Body of pancreas (tissue), 4 donors: Measurements from ENCODE around the gene SCN1B. TPM values are rescaled to one million over a fixed set of nuclear protein-coding genes. Genes with fewer than 3 reads are reported as not detected.

Experiments
- ATAC-seq: fragments of 150-250 bp; one replicate; pipeline ENCODE4 v1.9.1; 2016
- DNase-seq, 4 donors: peaks; one replicate each; pipeline ENCODE4 v3.0.0-alpha.2; 2019
- H3K27ac ChIP-seq, 4 donors: fragments of 200-600 bp; sonication (generic); 1 replicate in 3 of 4; 2 replicates in 1 of 4; pipeline versions ENCODE4 v1.5.1 to v1.6.1; 2016 to 2019; ENCODE audit warnings: mild to moderate bottlenecking in 1 of 4, mixed read lengths in 1 of 4, moderate library complexity in 1 of 4
- H3K27me3 ChIP-seq, 2 donors: fragments of 200-600 bp; sonication (generic); one replicate each; pipeline ENCODE4 v1.6.0; 2016; ENCODE audit warnings: mild to moderate bottlenecking in 1 of 2
- H3K36me3 ChIP-seq, 2 donors: fragments of 200-600 bp; sonication (generic); replicated peaks in 1 of 2; 2 replicates each; pipeline ENCODE4 v1.5.1; 2016; ENCODE audit warnings: low read depth in 2 of 2; ENCODE audit not compliant: insufficient read depth in 1 of 2
- H3K4me1 ChIP-seq: fragments of 200-600 bp; sonication (generic); one replicate; pipeline ENCODE4 v1.6.0; 2016
- H3K4me3 ChIP-seq, 2 donors: fragments of 200-600 bp; sonication (generic); 1 replicate in 1 of 2; 2 replicates in 1 of 2; pipeline ENCODE4 v1.5.1; 2016 to 2019
- H3K9me3 ChIP-seq, 3 donors: fragments of 200-600 bp; sonication (generic); 1 replicate in 2 of 3; 2 replicates in 1 of 3; pipeline ENCODE4 v1.5.1; 2016
- POLR2A ChIP-seq, 3 donors: fragments of 450-650 bp; IDR thresholded peaks; one replicate each; pipeline ENCODE4 v1.6.1; 2016; ENCODE audit warnings: antibody characterized with exemption in 3 of 3, mild to moderate bottlenecking in 2 of 3
- WGBS, 2 donors: methylation state at CpG; one replicate each; pipeline ENCODE4 v1.1.5; 2017; 5-methylcytosine and 5-hydroxymethylcytosine counted together
- intact Hi-C: fragments of 100-400 bp; cut with DNase I; formaldehyde crosslinking; loops from one replicate; pipeline ENCODE4 v1.15.1; 2023
- total RNA-seq, 2 donors: library from RNA; depleted of rRNA; stranded (reverse); fragments of >200 nt; gene quantifications; one replicate each; pipeline ENCODE4 v1.1.0, GENCODE V29; 2016
- TF ChIP-seq, protein P1 (sequence below), 7 experiments: fragments of 450-650 bp in 4 of 7; fragments of 200-600 bp in 3 of 7; sonication (generic) in 3 of 7; IDR thresholded peaks; one replicate each; pipeline ENCODE4 v1.5.1; 2016 to 2019; ENCODE audit warnings: antibody characterized with exemption in 7 of 7

The SCN1B gene
- total RNA-seq, 2 donors from 2014 or later = 2.3 to 23.6 TPM

GRCh38 chr19:35085947-35086346 is 55.7 kb downstream of the SCN1B start:
- ATAC-seq (no peak), DNase-seq (no peak)
- Histone ChIP-seq H3K9me3 (no peaks in the 10 kb centered on the region), H3K27ac (no peak overlapping the region), H3K27me3 (no peaks in the 10 kb centered on the region), H3K36me3 (no peaks in the 10 kb centered on the region), H3K4me3 (no peak overlapping the region), H3K4me1 (peaks cover 13% of the 10 kb centered on the region)
- TF ChIP-seq POLR2A (IDR thresholded peaks at IDR 0.05) = no peak
- TF ChIP-seq, protein P1, sequence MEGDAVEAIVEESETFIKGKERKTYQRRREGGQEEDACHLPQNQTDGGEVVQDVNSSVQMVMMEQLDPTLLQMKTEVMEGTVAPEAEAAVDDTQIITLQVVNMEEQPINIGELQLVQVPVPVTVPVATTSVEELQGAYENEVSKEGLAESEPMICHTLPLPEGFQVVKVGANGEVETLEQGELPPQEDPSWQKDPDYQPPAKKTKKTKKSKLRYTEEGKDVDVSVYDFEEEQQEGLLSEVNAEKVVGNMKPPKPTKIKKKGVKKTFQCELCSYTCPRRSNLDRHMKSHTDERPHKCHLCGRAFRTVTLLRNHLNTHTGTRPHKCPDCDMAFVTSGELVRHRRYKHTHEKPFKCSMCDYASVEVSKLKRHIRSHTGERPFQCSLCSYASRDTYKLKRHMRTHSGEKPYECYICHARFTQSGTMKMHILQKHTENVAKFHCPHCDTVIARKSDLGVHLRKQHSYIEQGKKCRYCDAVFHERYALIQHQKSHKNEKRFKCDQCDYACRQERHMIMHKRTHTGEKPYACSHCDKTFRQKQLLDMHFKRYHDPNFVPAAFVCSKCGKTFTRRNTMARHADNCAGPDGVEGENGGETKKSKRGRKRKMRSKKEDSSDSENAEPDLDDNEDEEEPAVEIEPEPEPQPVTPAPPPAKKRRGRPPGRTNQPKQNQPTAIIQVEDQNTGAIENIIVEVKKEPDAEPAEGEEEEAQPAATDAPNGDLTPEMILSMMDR (IDR thresholded peaks at IDR 0.05) = no peak
- intact Hi-C loops = no loop called here
- WGBS, 2 donors = 67 to 80% methylated on average over 6 of the region's 6 CpGs

DNA sequence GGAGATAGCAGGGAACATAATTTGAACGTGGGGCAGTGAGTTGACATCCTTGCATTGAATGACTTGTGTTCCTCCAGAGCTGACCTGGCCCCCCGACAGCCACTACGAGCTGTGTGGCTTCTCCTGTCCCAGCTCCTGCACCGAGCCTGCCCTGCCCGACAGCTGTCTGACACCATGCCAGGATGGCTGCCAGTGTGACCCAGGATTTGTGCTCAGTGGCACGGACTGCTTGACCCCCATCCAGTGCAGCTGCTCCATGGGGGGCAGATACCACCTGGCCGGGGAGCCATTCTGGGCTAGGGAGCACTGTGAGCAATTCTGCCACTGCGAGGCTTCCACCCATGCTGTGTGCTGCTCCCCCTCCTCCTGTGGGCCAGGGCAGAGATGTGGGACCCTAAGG is 56.2 kb downstream of the SCN1B start:
- WGBS, 2 donors = 57 to 79% methylated on average over 3 to 8 of the region's 8 CpGs
- H3K36me3 ChIP-seq = no peaks in the 10 kb centered on the region
- H3K27ac ChIP-seq = no peak overlapping the region
- no peak for ATAC-seq
- peaks cover 18% of the 10 kb centered on the region for H3K4me1 ChIP-seq
- H3K4me3 ChIP-seq = no peak overlapping the region
- intact Hi-C loops = no loop called here
- no peak for TF ChIP-seq POLR2A (IDR thresholded peaks at IDR 0.05)
- TF ChIP-seq, protein P1 (IDR thresholded peaks at IDR 0.05) = no peak
- H3K27me3 ChIP-seq = no peaks in the 10 kb centered on the region
- no peaks in the 10 kb centered on the region for H3K9me3 ChIP-seq
- no peak for DNase-seq

GRCh38 chr19:35087393-35087792 is 57.1 kb downstream of the SCN1B start:
- no peak for ATAC-seq
- Histone ChIP-seq H3K4me1 (peaks cover 19% of the 10 kb centered on the region), H3K27me3 (no peaks in the 10 kb centered on the region), H3K9me3 (no peaks in the 10 kb centered on the region), H3K36me3 (no peaks in the 10 kb centered on the region), H3K27ac (no peak overlapping the region), H3K4me3 (no peak overlapping the region)
- intact Hi-C loops = no loop called here
- TF ChIP-seq, protein P1 (IDR thresholded peaks at IDR 0.05) = no peak
- no peak for TF ChIP-seq POLR2A (IDR thresholded peaks at IDR 0.05)
- DNase-seq = no peak

- H3K4me1 ChIP-seq = peaks cover 24% of the 10 kb centered on the region
- no peaks in the 10 kb centered on the region for H3K36me3 ChIP-seq
- H3K9me3 ChIP-seq = no peaks in the 10 kb centered on the region
- DNase-seq (no peak), ATAC-seq (no peak)
- WGBS, 2 donors = 79 to 86% methylated on average over 5 to 8 of the region's 8 CpGs
- no peak overlapping the region for H3K27ac ChIP-seq
- H3K27me3 ChIP-seq = no peaks in the 10 kb centered on the region
- intact Hi-C loops = no loop called here
- no peak overlapping the region for H3K4me3 ChIP-seq
- TF ChIP-seq, protein P1 (IDR thresholded peaks at IDR 0.05) = no peak
- TF ChIP-seq POLR2A (IDR thresholded peaks at IDR 0.05) = no peak
Measured at GRCh38 chr19:35088131-35088913, 58.1 kb downstream of the SCN1B start.

DNA sequence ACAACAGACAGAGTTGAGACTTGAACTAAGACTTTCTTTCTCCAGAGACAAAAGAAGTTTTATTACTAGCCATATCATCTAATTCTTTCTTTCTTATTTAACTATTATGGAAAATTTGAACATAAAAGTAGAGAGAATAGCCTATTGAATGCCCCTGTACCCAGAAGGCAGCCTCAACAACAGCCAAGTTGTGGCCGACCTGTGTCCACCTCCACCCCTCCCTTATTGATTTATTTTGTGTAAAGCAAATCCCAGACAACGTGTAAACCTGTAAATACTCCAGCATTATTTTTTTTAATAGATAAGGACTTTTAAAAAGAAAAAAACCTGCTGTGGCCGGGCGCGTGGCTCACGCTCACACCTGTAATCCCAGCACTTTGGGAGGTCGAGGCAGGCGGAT is 59.3 kb downstream of the SCN1B start:
- DNase-seq (no peak), ATAC-seq (no peak)
- Histone ChIP-seq H3K36me3 (no peaks in the 10 kb centered on the region), H3K27ac (peak overlapping the region in 1 of 4 donors; percentile 75), H3K4me1 (peaks cover 24% of the 10 kb centered on the region), H3K4me3 (no peak overlapping the region), H3K9me3 (no peaks in the 10 kb centered on the region), H3K27me3 (no peaks in the 10 kb centered on the region)
- 55 to 60% methylated on average over 8 of the region's 8 CpGs for WGBS, 2 donors
- intact Hi-C loops = no loop called here
- TF ChIP-seq POLR2A (IDR thresholded peaks at IDR 0.05) = no peak
- TF ChIP-seq, protein P1 (IDR thresholded peaks at IDR 0.05) = no peak
